MCF 10A (cell line): ENCODE data around the gene MLLT1. TPM values are rescaled to one million over a fixed set of nuclear protein-coding genes. Genes with fewer than 3 reads are reported as not detected.
A peak's percentile ranks its signal among the peaks of the same experiment; 100 is the strongest.

Experiments used
- Bru-seq: library from RNA; stranded (reverse); fragments of 400-500 nt; gene quantifications from one replicate; lab custom pipeline; 2021; lab: Mats Ljungman, UMichigan
- BruChase-seq, 2 experiments: library from RNA; stranded (reverse); fragments of 400-500 nt; gene quantifications; one replicate each; lab custom pipeline; 2021; lab: Mats Ljungman, UMichigan
- BruUV-seq: library from RNA; stranded (reverse); fragments of 400-500 nt; replicated peaks from 2 replicates; lab custom pipeline; 2021; lab: Mats Ljungman, UMichigan
- CTCF ChIA-PET: fragments of 300-600 bp; sonication (Branson Sonifier 250); formaldehyde crosslinking; extraction: SDS; loops from one replicate; lab custom pipeline; 2021; ENCODE audit warnings: antibody characterized with exemption, inconsistent platforms; lab: Yijun Ruan, JAX
- POLR2A ChIA-PET: fragments of 300-600, 350-650 bp; sonication (Branson Sonifier 250); formaldehyde crosslinking; extraction: SDS; loops from one replicate; lab custom pipeline; 2020; ENCODE audit warnings: antibody characterized with exemption, inconsistent platforms; lab: Yijun Ruan, JAX
- DNase-seq: peaks from one replicate; pipeline ENCODE4 v3.0.0-alpha.2; 2018; ENCODE audit not compliant: unreplicated experiment
- H3K27ac Mint-ChIP-seq: one replicate; pipeline ENCODE4 v1.8.0; 2022; ENCODE audit warnings: mild to moderate bottlenecking, low read depth, mixed read lengths; ENCODE audit not compliant: unreplicated experiment
- H3K27me3 Mint-ChIP-seq: one replicate; pipeline ENCODE4 v1.8.0; 2022; ENCODE audit warnings: mixed read lengths; ENCODE audit not compliant: insufficient read depth, unreplicated experiment
- H3K36me3 Mint-ChIP-seq: one replicate; pipeline ENCODE4 v1.8.0; 2022; ENCODE audit warnings: mild to moderate bottlenecking, moderate library complexity, mixed read lengths; ENCODE audit not compliant: insufficient read depth, unreplicated experiment
- H3K4me1 Mint-ChIP-seq: one replicate; pipeline ENCODE4 v1.8.0; 2022; ENCODE audit warnings: mixed read lengths; ENCODE audit not compliant: insufficient read depth, unreplicated experiment
- H3K4me3 Mint-ChIP-seq: one replicate; pipeline ENCODE4 v1.8.0; 2022; ENCODE audit warnings: mild to moderate bottlenecking, moderate library complexity, mixed read lengths; ENCODE audit not compliant: unreplicated experiment
- H3K9me3 Mint-ChIP-seq: one replicate; pipeline ENCODE4 v1.8.0; 2022; ENCODE audit warnings: mixed read lengths; ENCODE audit not compliant: unreplicated experiment
- CTCF ChIP-seq: fragments of 200-600 bp; IDR thresholded peaks from one replicate; pipeline ENCODE4 v1.8.0; 2022; ENCODE audit warnings: antibody characterized with exemption, mild to moderate bottlenecking; ENCODE audit not compliant: unreplicated experiment
- intact Hi-C: fragments of 100-400 bp; cut with micrococcal nuclease; formaldehyde crosslinking; loops from 2 replicates; pipeline ENCODE4 v1.14.1; 2022
- long read RNA-seq: library from polyadenylated mRNA; stranded (forward); transcript quantifications from one replicate; pipeline ENCODE4 v2.0.0, GENCODE V29; 2022
- total RNA-seq: library from RNA; stranded (reverse); gene quantifications from 2 replicates; pipeline ENCODE4 v1.2.3, GENCODE V29; 2022

MLLT1 gene
- total RNA-seq = 53.9 and 59.0 TPM in 2 replicates
- percentile 58 among the genes with signal in this experiment for Bru-seq, nascent RNA
- percentile 66 among the genes with signal in this experiment for BruChase-seq, experiment 1, labeled RNA remaining after a 6-hour chase
- percentile 58 among the genes with signal in this experiment for BruChase-seq, experiment 2, labeled RNA remaining after a 2-hour chase
- long read RNA-seq, full-length matches to known transcripts = 5 of 52 reads
- long read RNA-seq, partial matches to known transcripts = 12 of 52 reads
- long read RNA-seq, other reads (novel, unspliced or antisense) = 35 of 52 reads

GRCh38 chr19:6279931-6280591 is at the start of gene MLLT1:
Gene MLLT1, minus strand, starts transcription at chr19:6279975. Its CDS starts 191 bp downstream, at chr19:6279784.
- H3K36me3 Mint-ChIP-seq = peaks cover 17% of the 10 kb centered on the region
- no TSS peak for BruUV-seq
- H3K4me1 Mint-ChIP-seq = peaks cover 24% of the 10 kb centered on the region
- H3K9me3 Mint-ChIP-seq = no peaks in the 10 kb centered on the region
- peak; percentile 97 for DNase-seq
- peak within 1 kb of the TSS; percentile 100 for H3K4me3 Mint-ChIP-seq
- intact Hi-C loops = no loop called here
- peak within 1 kb of the TSS; percentile 98 for H3K27ac Mint-ChIP-seq
- ChIA-PET CTCF (interaction anchor here (0.6 to 1.0 kb wide), 4 partner anchors 18 to 102 kb away, joined by 3 to 4 read pairs (median 4); no protein-coding TSS in a partner anchor), POLR2A (no interaction called here)
- TF ChIP-seq CTCF = peak; percentile 80
- no peaks in the 10 kb centered on the region for H3K27me3 Mint-ChIP-seq

- H3K36me3 Mint-ChIP-seq = no peaks in the 10 kb centered on the region
- ChIA-PET POLR2A (no interaction called here), CTCF (interaction anchor here (1.0 kb wide), 1 partner anchor 108 kb away, joined by 3 read pairs; no protein-coding TSS in a partner anchor)
- no TSS peak for BruUV-seq
- no peak for TF ChIP-seq CTCF
- intact Hi-C loops = no loop called here
- H3K4me3 Mint-ChIP-seq = no peak overlapping the region
- H3K9me3 Mint-ChIP-seq = no peaks in the 10 kb centered on the region
- no peak for DNase-seq
- H3K27me3 Mint-ChIP-seq = peaks cover 54% of the 10 kb centered on the region
- H3K4me1 Mint-ChIP-seq = no peaks in the 10 kb centered on the region
- H3K27ac Mint-ChIP-seq = no peak overlapping the region
These were observed 47.0 kb upstream of the MLLT1 start for GRCh38 chr19:6326815-6327214.

GRCh38 chr19:6325614-6326013 is 45.8 kb upstream of the MLLT1 start:
- CTCF ChIA-PET = no interaction called here
- intact Hi-C loops = no loop called here
- BruUV-seq = no TSS peak

More at GRCh38 chr19:6325614-6326013, 45.8 kb upstream of the MLLT1 start:
- no peak overlapping the region for H3K4me3 Mint-ChIP-seq
- H3K27ac Mint-ChIP-seq = no peak overlapping the region
- H3K27me3 Mint-ChIP-seq = peaks cover 61% of the 10 kb centered on the region
- H3K4me1 Mint-ChIP-seq = no peaks in the 10 kb centered on the region
- no peaks in the 10 kb centered on the region for H3K36me3 Mint-ChIP-seq
- H3K9me3 Mint-ChIP-seq = no peaks in the 10 kb centered on the region
- DNase-seq = no peak
- no peak for TF ChIP-seq CTCF
- POLR2A ChIA-PET = no interaction called here
